Heart left ventricle (tissue), 16 donors: Measurements from ENCODE around the gene IGFBP3. TPM values are rescaled to one million over a fixed set of nuclear protein-coding genes. Genes with fewer than 3 reads are reported as not detected.

Source experiments
- ATAC-seq, 4 donors: fragments of 200-7000 bp; cut with Tn5 transposase; one replicate each; pipeline ENCODE4 v1.9.1; 2020 to 2022; ENCODE audit warnings: moderate library complexity in 4 of 4, mild to moderate bottlenecking in 3 of 4, moderate number of reproducible peaks in 1 of 4
- DNase-seq, 5 donors: peaks; one replicate each; pipeline ENCODE4 v3.0.0-alpha.2; 2020
- H3K27ac ChIP-seq, 12 donors: fragments of 200-600 bp; sonication (generic) in 4 of 12; one replicate each; pipeline versions ENCODE4 v1.5.0 to v1.8.0; 2016 to 2022; ENCODE audit warnings: mild to moderate bottlenecking in 2 of 12
- H3K27me3 ChIP-seq, 9 donors: fragments of 200-600 bp; sonication (generic) in 2 of 9; one replicate each; pipeline versions ENCODE4 v1.5.1 to v1.8.0; 2016 to 2022; ENCODE audit warnings: mild to moderate bottlenecking in 3 of 9
- H3K36me3 ChIP-seq, 9 donors: fragments of 200-600 bp; sonication (generic) in 2 of 9; one replicate each; pipeline versions ENCODE4 v1.5.0 to v1.8.0; 2018 to 2022; ENCODE audit warnings: mild to moderate bottlenecking in 2 of 9
- H3K4me1 ChIP-seq, 12 donors: fragments of 200-600 bp; sonication (generic) in 4 of 12; one replicate each; pipeline versions ENCODE4 v1.5.0 to v1.8.0; 2016 to 2022; ENCODE audit warnings: mild to moderate bottlenecking in 3 of 12
- H3K4me3 ChIP-seq, 12 donors: fragments of 200-600 bp; sonication (generic) in 4 of 12; one replicate each; pipeline versions ENCODE4 v1.5.0 to v1.8.0; 2017 to 2022; ENCODE audit warnings: mild to moderate bottlenecking in 9 of 12, moderate library complexity in 4 of 12
- H3K9me3 ChIP-seq, 12 donors: fragments of 200-600 bp; sonication (generic) in 4 of 12; one replicate each; pipeline versions ENCODE4 v1.5.0 to v1.8.0; 2016 to 2022; ENCODE audit warnings: mild to moderate bottlenecking in 1 of 12
- CTCF ChIP-seq, 12 donors: fragments of 200-600 bp; sonication (generic) in 4 of 12; IDR thresholded peaks; one replicate each; pipeline versions ENCODE4 v1.5.0 to v1.8.0; 2018 to 2022; ENCODE audit warnings: antibody characterized with exemption in 12 of 12, mild to moderate bottlenecking in 5 of 12
- POLR2A ChIP-seq, 2 donors: fragments of 450-650 bp; IDR thresholded peaks; one replicate each; pipeline ENCODE4 v1.6.1; 2017; ENCODE audit warnings: antibody characterized with exemption in 2 of 2, mild to moderate bottlenecking in 2 of 2, moderate library complexity in 2 of 2
- WGBS, 4 donors: extraction: QIAGEN DNeasy Blood & Tissue Kit in 2 of 4; methylation state at CpG; one replicate each; pipeline versions ENCODE4 v1.1.5 to v1.1.7; 2013 to 2018; 5-methylcytosine and 5-hydroxymethylcytosine counted together
- intact Hi-C, 10 donors: fragments of 100-400 bp; cut with DNase I; formaldehyde crosslinking; loops; one replicate each; pipeline versions ENCODE4 v1.11.1 to v1.14.2; 2022
- polyA plus RNA-seq, 2 donors: library from polyadenylated mRNA; stranded (reverse); fragments of 200-250 nt; gene quantifications; one replicate each; pipeline ENCODE4 v1.2.3, GENCODE V29; 2013
- total RNA-seq, 9 donors: library from RNA; depleted of rRNA in 2 of 9; stranded (reverse); fragments of >200 nt in 2 of 9; fragmentation: NEBNext Ultra II Directional in 3 of 9; extraction: Animal tissue kit (Norgen Biotek cat#: 25700) in 3 of 9; gene quantifications; one replicate each; pipeline versions ENCODE4 v1.1.0 to v1.2.4, GENCODE V29; 2016 to 2023
- donor health status: ischemic (EF 13 %, LVEDD 7.1; RV severe dilation, severe dysfunction).
- donor health status: healthy with polysubstance abuse.
- donor health status: DM: no; HTN: yes; CAD: no.
- donor health status: DM: no; HTN: no; CAD: no.
- donor health status: ischemic (EF 25% LVEDD 6.9; RV normal size, moderate dysfunction).
- donor health status: ischemic (EF 25% LVEDD 5.7; RV mildly dilated, moderate dysfunction).
- donor health status: healthy.
- donor health status: DM: yes; HTN: yes; CAD: no.
- donor health status: ischemic (EF 35%, LVEDD 5.7; RV mildly dilated, moderate dysfunction).
- donor health status: nonischemic (EF 11% LVEDD 7.7; RV severe dilation, severe dysfunction).
- donor health status: DM: yes; HTN: yes; CAD: no.
- donor health status: PGD.
- donor health status: ischemic (EF 29% LVEDD 5.4; RV normal size, mild dysfunction).
- donor health status: nonischemic (EF 23%, LVEDD 6.1; RV moderate dilation, normal function).

IGFBP3 gene
- total and polyA plus RNA-seq, 11 donors: 18.1 to 165 (median 66.3) TPM

DNA sequence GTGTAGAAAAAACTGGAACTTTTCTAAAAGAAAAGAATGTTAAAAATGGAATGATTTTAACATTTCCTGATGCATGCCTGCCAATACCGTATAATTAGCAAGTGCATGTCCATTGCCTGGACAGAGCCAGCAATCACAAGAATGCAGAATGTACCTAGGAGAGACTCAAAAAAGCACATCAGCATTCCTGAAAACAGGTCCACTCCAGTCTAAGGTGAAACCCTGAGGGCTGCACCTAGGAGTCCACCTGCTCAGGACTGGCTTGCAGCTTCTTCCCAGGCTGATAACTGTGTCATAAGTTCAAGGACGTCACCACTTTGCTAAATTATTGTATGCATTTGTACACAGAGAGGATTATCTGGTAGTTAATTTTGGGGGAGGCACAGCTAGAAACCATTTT, 53.6 kb downstream of the IGFBP3 start:
- Histone ChIP-seq H3K27me3 (peaks cover 0 to 14% (median 0%) of the 10 kb centered on the region in 9 donors), H3K36me3 (no peaks in the 10 kb centered on the region), H3K27ac (no peak overlapping the region), H3K4me1 (no peaks in the 10 kb centered on the region), H3K9me3 (peaks cover 0 to 9% (median 0%) of the 10 kb centered on the region in 12 donors), H3K4me3 (no peak overlapping the region)
- 54 to 71% (median 66%) methylated on average over 2 of the region's 2 CpGs for WGBS, 4 donors
- no peak for ATAC-seq
- TF ChIP-seq POLR2A (IDR thresholded peaks at IDR 0.05) (no peak), CTCF (IDR thresholded peaks at IDR 0.05) (no peak)
- no peak for DNase-seq
- intact Hi-C loops: loop anchor here in 2 of 10 donors (10.0 kb wide), 1 partner anchor 713 kb away; the partner anchor contains the start of gene RAMP3 (in 2 of the 2)

DNA sequence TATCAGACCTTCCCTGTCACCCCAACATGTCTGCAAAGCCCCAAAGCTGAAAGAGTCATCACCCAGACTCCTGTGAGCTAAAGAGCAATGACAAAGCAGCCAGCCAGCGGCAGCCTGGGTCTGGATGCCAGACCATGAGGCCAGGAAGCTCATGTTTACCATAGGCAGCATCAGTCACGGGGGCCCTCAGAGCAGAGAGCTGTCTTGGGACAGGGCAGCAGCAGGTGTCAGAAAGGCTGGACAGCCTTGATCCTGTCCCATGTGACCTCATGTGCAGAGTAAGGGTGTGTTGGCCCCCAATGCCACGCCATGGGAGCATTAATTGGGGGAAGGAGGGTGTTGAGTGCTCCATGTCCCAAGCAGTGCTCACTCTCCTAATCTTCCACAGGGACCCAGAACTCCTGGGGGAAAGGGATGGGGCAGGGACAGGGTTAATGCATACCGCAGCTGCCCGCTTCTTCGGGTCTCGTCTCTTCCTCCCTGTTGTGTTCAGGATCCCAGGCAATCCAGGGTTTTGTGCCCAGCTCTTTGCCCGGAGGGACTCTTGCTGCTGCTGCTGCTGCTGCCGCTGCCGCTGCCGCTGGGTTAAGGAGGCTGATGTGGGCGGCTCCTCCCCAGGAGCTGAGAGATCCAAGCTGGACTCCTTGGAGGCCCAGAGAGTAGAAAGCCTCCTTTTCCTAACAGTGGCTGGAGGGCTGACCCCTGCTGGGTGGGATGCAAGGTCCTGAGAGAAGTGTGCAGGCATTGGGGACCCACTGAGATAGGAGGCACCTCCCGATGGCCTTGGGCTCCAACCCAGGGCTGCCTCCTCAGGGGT, 55.3 kb downstream of the IGFBP3 start:
- peaks cover 0 to 18% (median 0%) of the 10 kb centered on the region in 9 donors for H3K27me3 ChIP-seq
- WGBS, 4 donors: 75 to 80% (median 77%) methylated on average over 8 to 13 of the region's 13 CpGs
- no peak overlapping the region for H3K27ac ChIP-seq
- ATAC-seq (no peak), DNase-seq (no peak)
- H3K4me3 ChIP-seq: no peak overlapping the region
- intact Hi-C loops: loop anchor here in 2 of 10 donors (10.0 kb wide), 1 partner anchor 711 kb away; the partner anchor contains the start of gene RAMP3 (in 2 of the 2)
- no peaks in the 10 kb centered on the region for H3K36me3 ChIP-seq
- TF ChIP-seq POLR2A (IDR thresholded peaks at IDR 0.05): no peak
- TF ChIP-seq CTCF (IDR thresholded peaks at IDR 0.05): no peak
- peaks cover 0 to 9% (median 0%) of the 10 kb centered on the region in 12 donors for H3K9me3 ChIP-seq
- no peaks in the 10 kb centered on the region for H3K4me1 ChIP-seq

GRCh38 chr7:45863715-45864114, 57.4 kb downstream of the IGFBP3 start:
- no peaks in the 10 kb centered on the region for H3K4me1 ChIP-seq
- no peak overlapping the region for H3K27ac ChIP-seq
- peaks cover 0 to 9% (median 0%) of the 10 kb centered on the region in 12 donors for H3K9me3 ChIP-seq
- peaks cover 0 to 18% (median 0%) of the 10 kb centered on the region in 9 donors for H3K27me3 ChIP-seq
- TF ChIP-seq POLR2A (IDR thresholded peaks at IDR 0.05): no peak
- no peak for TF ChIP-seq CTCF (IDR thresholded peaks at IDR 0.05)
- intact Hi-C loops: loop anchor here in 3 of 10 donors (5.0 to 10.0 kb wide), 3 partner anchors 201 to 709 kb away; partner anchors contain the start of gene RAMP3 (in 3 of the 3)
- 72 to 86% (median 75%) methylated on average over 7 to 9 of the region's 9 CpGs for WGBS, 4 donors
- ATAC-seq (no peak), DNase-seq (no peak)
- H3K36me3 ChIP-seq: no peaks in the 10 kb centered on the region
- no peak overlapping the region for H3K4me3 ChIP-seq

Other genes starting within 250 kb of the IGFBP3 start
- not detected for gene CCDC201, start 48.2 kb downstream of the IGFBP3 start, total RNA-seq
- not detected for gene CCDC201, start 48.2 kb downstream of the IGFBP3 start, polyA plus RNA-seq
- 1 to 10 TPM in 1 of 9 donors, not detected in 8; 1.8 TPM for gene IGFBP1, start 32.8 kb downstream of the IGFBP3 start, total RNA-seq
- gene IGFBP1, start 32.8 kb downstream of the IGFBP3 start, polyA plus RNA-seq: not detected